ENCODE measurements around the gene CACNA1I. TPM values are rescaled to one million over a fixed set of nuclear protein-coding genes. Genes with fewer than 3 reads are reported as not detected.
A peak's percentile ranks its signal among the peaks of the same experiment; 100 is the strongest.

CACNA1I gene
- total RNA-seq, 1 experiment from 2014 or later, result 2.1 TPM

GRCh38 chr22:39577900-39578299 is 7.3 kb downstream of the CACNA1I start (continued):
- TF ChIP-seq ZNF281 (CRISPR knock-in tag; IDR thresholded peaks at IDR 0.05) (no peak), EMX1 (CRISPR knock-in tag; IDR thresholded peaks at IDR 0.05) (no peak), ZMAT4 (CRISPR knock-in tag; IDR thresholded peaks at IDR 0.05) (no peak), IRF1 (CRISPR knock-in tag; IDR thresholded peaks at IDR 0.05) (no peak), AR (CRISPR knock-in tag; IDR thresholded peaks at IDR 0.05) (no peak), ZBTB43 (CRISPR knock-in tag; IDR thresholded peaks at IDR 0.05) (no peak), ZNF121 (CRISPR knock-in tag; IDR thresholded peaks at IDR 0.05) (no peak), TEAD4 (CRISPR knock-in tag; IDR thresholded peaks at IDR 0.05) (no peak)

- ATAC-seq (peak; percentile 71), DNase-seq (ENCODE audit: low spot score) (no peak)
- TF ChIP-seq PRDM15 (CRISPR knock-in tag; IDR thresholded peaks at IDR 0.05), result no peak
- no peak for TF ChIP-seq GTF2I (CRISPR knock-in tag; conservative IDR thresholded peaks at IDR 0.05)
- no peak for TF ChIP-seq USF2 (CRISPR knock-in tag; IDR thresholded peaks at IDR 0.05)
- Mint-ChIP-seq H3K4me3 (no peak overlapping the region), H3K4me1 (peaks cover 12% of the 10 kb centered on the region), H3K27ac (no peak overlapping the region), H3K27me3 (ENCODE audit: low read depth) (peaks cover 3% of the 10 kb centered on the region), H3K36me3 (no peaks in the 10 kb centered on the region), H3K9me3 (peaks cover 11% of the 10 kb centered on the region)
- ChIA-PET CTCF (interaction anchor here (1.3 kb wide), 1 partner anchor 249 kb away, joined by 3 read pairs; no protein-coding TSS in a partner anchor), POLR2A (interaction anchor here (0.7 kb wide), 1 partner anchor 9 kb away, joined by 3 read pairs; no protein-coding TSS in a partner anchor)
Measured at GRCh38 chr22:39580006-39580441, 9.5 kb downstream of the CACNA1I start.
